Parathyroid adenoma (tissue), 2 donors: ENCODE results near the gene SLC9A3.
"Not testable (repeated sequence)": the region's sequence is repeated elsewhere in the genome, so short reads cannot be mapped to it uniquely, and the experiment has no call there.

Experiments
- H2AFZ ChIP-seq: fragments of 300-600 bp; sonication (generic); one replicate; pipeline ENCODE4 v1.7.0; 2017; ENCODE audit warnings: antibody characterized with exemption, mild to moderate bottlenecking
- H3K27ac ChIP-seq: fragments of 300-600 bp; sonication (generic); one replicate; pipeline ENCODE4 v1.7.0; 2017
- H3K27me3 ChIP-seq: fragments of 300-600 bp; sonication (generic); one replicate; pipeline ENCODE4 v1.7.0; 2017; ENCODE audit warnings: low read length; ENCODE audit not compliant: control insufficient read depth, insufficient read depth
- H3K36me3 ChIP-seq: fragments of 300-600 bp; sonication (generic); one replicate; pipeline ENCODE4 v1.7.0; 2017; ENCODE audit warnings: low read length; ENCODE audit not compliant: control insufficient read depth, insufficient read depth
- H3K4me1 ChIP-seq: fragments of 300-600 bp; sonication (generic); one replicate; pipeline ENCODE4 v1.7.0; 2017; ENCODE audit warnings: control low read depth
- H3K4me2 ChIP-seq: fragments of 300-600 bp; sonication (generic); one replicate; pipeline ENCODE4 v1.7.0; 2017; ENCODE audit warnings: low read length
- H3K4me3 ChIP-seq: fragments of 300-600 bp; sonication (generic); one replicate; pipeline ENCODE4 v1.7.0; 2017; ENCODE audit warnings: low read depth, low read length
- H3K79me2 ChIP-seq: fragments of 300-600 bp; sonication (generic); one replicate; pipeline ENCODE4 v1.7.0; 2017; ENCODE audit warnings: control low read depth
- H3K9ac ChIP-seq: fragments of 300-600 bp; sonication (generic); one replicate; pipeline ENCODE4 v1.7.0; 2017; ENCODE audit warnings: mild to moderate bottlenecking
- H3K9me3 ChIP-seq: fragments of 300-600 bp; sonication (generic); one replicate; pipeline ENCODE4 v1.7.0; 2017; ENCODE audit warnings: low read length; ENCODE audit not compliant: control insufficient read depth
- TF ChIP-seq, protein P1 (sequence below): fragments of 300-600 bp; sonication (generic); IDR thresholded peaks from one replicate; pipeline ENCODE4 v1.7.0; 2017; ENCODE audit warnings: antibody characterized with exemption, mild to moderate bottlenecking
- donor health status: primary hyperparathyroidism.

The SLC9A3 gene

DNA sequence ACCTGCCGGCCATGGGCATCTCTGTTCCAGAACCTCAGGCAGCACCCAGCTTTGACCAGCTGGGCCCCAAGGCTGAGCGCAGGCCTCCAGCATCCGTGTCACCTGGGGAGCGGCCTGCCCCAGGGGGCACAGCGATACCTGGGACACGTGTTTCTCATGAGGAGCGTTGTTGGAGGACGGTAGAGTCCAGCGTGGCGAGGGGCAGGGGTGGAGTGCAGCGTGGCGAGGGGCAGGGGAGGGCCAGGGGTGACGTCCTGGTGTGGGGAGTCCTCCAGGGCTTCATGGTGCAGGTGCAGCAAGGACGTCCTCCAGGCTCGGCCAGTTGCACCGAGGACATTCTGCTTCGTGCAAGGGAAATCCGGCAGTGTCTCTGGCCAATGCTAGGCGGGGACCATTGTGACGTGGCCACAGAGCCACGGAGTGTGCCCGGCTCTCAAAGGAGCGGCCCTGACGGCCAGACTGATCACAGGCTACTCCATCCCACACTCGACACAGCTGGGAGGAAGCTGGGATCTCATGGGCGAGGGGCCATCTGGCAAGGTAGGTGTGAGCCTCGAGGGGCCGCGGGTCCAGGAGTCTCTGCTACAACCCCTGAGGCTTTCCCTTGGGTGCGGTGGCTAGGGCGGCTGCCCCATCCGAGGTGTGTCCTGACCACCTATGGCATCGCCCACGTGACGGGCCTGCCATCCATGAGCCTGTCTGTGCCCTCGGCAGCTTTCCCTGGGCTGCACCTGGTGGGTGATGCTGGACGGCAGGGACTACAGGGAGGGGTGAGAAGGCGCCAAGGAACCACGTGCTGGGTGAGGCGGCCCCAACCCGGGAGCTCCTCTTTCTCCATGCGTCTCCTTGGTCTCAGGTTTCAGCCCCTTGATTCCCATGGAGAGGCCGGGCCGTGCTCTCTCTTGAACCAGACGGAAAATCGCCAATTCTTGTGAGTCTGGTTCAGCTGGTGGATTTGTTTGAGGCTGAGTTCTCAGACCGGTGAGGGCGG is 33.8 kb downstream of the SLC9A3 start:
- Histone ChIP-seq H3K79me2 (no peaks in the 10 kb centered on the region), H3K9ac (no peak overlapping the region), H2AFZ (no peak overlapping the region), H3K4me2 (no peak overlapping the region), H3K4me3 (no peak overlapping the region), H3K27me3 (no peaks in the 10 kb centered on the region), H3K27ac (no peak overlapping the region), H3K4me1 (no peaks in the 10 kb centered on the region), H3K36me3 (no peaks in the 10 kb centered on the region), H3K9me3 (no peaks in the 10 kb centered on the region)
- TF ChIP-seq, protein P1, sequence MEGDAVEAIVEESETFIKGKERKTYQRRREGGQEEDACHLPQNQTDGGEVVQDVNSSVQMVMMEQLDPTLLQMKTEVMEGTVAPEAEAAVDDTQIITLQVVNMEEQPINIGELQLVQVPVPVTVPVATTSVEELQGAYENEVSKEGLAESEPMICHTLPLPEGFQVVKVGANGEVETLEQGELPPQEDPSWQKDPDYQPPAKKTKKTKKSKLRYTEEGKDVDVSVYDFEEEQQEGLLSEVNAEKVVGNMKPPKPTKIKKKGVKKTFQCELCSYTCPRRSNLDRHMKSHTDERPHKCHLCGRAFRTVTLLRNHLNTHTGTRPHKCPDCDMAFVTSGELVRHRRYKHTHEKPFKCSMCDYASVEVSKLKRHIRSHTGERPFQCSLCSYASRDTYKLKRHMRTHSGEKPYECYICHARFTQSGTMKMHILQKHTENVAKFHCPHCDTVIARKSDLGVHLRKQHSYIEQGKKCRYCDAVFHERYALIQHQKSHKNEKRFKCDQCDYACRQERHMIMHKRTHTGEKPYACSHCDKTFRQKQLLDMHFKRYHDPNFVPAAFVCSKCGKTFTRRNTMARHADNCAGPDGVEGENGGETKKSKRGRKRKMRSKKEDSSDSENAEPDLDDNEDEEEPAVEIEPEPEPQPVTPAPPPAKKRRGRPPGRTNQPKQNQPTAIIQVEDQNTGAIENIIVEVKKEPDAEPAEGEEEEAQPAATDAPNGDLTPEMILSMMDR, result no peak

DNA sequence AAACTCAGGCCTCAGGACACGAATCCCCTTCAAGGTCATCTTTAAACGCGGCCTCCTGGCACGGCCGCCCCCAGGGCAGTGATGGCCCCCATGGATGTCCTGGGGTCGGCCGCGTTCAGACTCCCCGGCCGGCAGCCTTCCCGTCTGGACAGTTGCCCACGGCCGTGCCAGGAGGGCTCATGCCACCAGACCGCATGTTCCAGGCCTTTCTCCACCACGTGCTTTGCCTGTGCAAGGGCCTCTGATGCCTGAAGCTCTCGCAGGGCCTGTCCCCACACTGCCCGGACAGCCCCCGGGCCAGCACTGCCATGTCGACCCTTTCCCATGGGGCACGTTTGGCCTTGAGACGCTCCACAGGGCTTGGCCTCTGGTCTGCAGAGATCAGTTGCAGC is 34.6 kb downstream of the SLC9A3 start:
- no peak overlapping the region for H3K9ac ChIP-seq
- H3K4me2 ChIP-seq, result no peak overlapping the region
- H3K4me3 ChIP-seq, result no peak overlapping the region
- no peaks in the 10 kb centered on the region for H3K79me2 ChIP-seq
- H3K27ac ChIP-seq, result no peak overlapping the region
- no peaks in the 10 kb centered on the region for H3K36me3 ChIP-seq
- H3K9me3 ChIP-seq, result no peaks in the 10 kb centered on the region
- TF ChIP-seq, protein P1, result no peak
- H3K27me3 ChIP-seq, result no peaks in the 10 kb centered on the region
- H3K4me1 ChIP-seq, result no peaks in the 10 kb centered on the region
- no peak overlapping the region for H2AFZ ChIP-seq

DNA sequence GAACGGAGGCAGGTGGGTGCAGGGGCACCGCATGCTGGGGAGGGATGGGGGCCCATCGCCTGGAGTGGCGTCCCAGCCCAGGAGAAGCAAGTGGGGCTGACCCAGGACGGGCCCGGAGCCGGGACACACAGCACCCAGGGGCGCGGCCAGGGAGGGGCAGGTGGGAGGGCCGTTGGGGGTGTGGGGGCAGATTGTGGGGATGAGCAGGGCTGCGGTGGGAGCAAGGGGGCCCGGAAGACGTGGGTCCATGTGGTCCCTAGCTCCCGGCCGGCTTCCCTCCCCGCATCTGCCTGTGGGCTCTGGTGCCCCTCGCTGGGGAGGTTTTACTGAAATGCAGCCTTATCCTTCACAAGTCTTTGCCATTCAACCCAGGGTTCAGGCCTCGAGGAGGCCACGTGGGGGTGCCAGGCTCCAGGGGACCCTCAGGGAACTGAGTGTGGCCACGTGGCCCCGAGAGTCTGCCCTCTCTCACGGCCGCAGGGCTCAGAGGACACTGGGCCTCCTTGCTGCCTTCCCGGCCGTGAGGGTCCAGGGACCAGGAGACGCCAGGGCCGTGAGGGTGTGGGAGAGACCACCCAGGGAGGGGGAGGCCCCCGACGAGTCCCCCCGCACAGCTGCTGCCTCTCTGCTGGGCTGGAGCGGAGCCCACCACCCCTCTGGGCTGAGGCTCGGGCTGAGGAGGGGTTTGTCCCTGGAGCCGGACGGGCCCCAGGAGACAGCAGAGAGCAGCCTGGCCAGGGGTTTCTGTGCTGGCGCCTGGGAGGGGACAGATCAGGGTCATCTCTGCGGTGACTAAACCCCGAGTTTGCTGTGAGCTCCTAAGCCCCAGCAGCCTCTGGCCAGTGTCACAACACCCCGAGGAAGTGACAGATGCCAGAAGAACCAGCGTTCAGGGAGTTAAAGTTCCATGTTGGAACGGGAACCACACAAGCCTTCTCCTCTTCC is 35.2 kb downstream of the SLC9A3 start:
- no peak overlapping the region for H3K27ac ChIP-seq
- no peak overlapping the region for H3K9ac ChIP-seq
- no peaks in the 10 kb centered on the region for H3K27me3 ChIP-seq
- H3K4me1 ChIP-seq, result no peaks in the 10 kb centered on the region
- no peaks in the 10 kb centered on the region for H3K79me2 ChIP-seq
- TF ChIP-seq, protein P1, result no peak
- H3K4me2 ChIP-seq, result no peak overlapping the region
- H3K36me3 ChIP-seq, result no peaks in the 10 kb centered on the region
- H3K9me3 ChIP-seq, result no peaks in the 10 kb centered on the region
- H3K4me3 ChIP-seq, result no peak overlapping the region
- H2AFZ ChIP-seq, result no peak overlapping the region

DNA sequence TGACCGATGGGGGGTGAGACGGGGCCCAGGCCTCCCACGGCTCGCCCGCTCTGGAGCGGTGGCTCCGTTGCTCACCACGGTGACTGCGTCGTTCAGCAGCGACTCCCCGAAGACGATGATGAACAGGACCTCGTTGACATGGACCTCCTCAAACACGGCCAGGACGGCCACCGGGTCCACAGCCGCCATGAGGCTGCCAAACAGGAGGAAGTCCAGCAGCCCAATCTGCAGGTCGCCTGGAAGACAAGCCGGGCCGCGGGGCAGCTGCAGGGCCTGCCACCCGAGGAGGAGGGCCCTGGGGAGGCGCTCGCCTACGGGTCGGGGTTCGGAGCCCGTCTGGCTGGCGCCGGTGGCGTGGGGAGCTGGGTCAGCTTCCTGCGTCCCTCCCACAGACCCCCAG is 36.0 kb downstream of the SLC9A3 start:
- Histone ChIP-seq H3K27me3 (no peaks in the 10 kb centered on the region), H3K4me2 (no peak overlapping the region), H3K9me3 (no peaks in the 10 kb centered on the region), H3K27ac (no peak overlapping the region), H2AFZ (no peak overlapping the region), H3K36me3 (no peaks in the 10 kb centered on the region), H3K4me1 (no peaks in the 10 kb centered on the region), H3K79me2 (no peaks in the 10 kb centered on the region), H3K4me3 (no peak overlapping the region), H3K9ac (no peak overlapping the region)
- TF ChIP-seq, protein P1, result no peak

DNA sequence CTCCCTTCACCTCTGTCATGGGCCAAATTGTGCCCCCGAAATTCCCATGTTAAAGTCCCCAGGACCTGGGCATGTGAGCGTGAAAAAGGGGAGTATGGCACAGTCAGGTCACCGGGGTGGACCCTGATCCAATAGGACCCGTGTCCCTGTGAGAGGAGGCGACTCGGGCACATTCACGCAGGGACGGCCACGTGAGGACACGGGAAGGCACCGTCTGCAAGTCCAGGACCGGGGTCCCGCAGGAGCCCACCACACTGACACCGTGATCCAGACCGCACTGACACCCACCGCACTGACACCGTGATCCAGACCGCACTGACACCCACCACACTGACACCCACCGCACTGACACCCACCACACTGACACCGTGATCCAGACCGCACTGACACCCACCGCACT is 37.7 kb downstream of the SLC9A3 start:
- H3K27ac ChIP-seq, H2AFZ ChIP-seq, H3K4me1 ChIP-seq, H3K36me3 ChIP-seq, H3K4me2 ChIP-seq, H3K79me2 ChIP-seq, H3K9ac ChIP-seq, H3K4me3 ChIP-seq, H3K27me3 ChIP-seq, H3K9me3 ChIP-seq: not testable (repeated sequence)
